ENCODE results near the gene RPL3. TPM values are rescaled to one million over a fixed set of nuclear protein-coding genes. Genes with fewer than 3 reads are reported as not detected.

RPL3 gene
- total and polyA plus RNA-seq, 2 of the 4 experiments (the other 2 are of a cell fraction), result 2,871 to 3,312 TPM

DNA sequence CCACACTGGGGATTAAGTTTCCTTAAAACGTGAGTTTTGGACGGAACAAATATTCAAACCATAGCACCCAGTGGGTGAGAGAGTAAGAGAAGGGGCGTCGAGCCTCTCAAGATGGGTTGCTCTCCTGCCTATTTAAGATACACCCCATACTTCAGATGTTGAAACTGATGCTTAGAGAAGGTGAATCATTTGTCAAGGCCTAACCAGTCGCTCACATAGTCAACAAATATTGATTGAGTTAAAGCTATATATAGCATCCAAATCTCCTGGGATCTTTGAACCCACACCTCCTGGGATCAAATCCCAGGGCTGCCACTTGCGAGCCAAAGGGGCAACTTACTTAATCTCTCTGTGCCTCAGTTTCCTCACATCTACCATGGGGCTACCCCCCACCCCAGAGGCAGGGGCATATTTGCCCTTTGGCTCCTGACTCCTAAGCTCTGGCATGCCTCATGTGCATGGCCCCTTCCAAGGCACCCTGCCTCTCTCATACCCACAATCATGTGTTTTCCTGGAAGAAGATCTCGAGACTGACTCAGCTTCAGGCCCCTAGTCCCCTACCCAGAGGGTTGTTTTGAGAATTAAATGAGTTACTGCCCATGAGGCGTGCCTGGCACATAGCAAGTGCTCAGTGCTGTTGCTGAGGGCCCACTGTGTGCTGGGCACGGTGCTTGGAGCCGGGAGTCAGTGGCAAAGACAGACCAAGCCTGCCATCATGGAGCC, 55.6 kb downstream of the RPL3 start:
- H3K14ac ChIP-seq (replicated peaks; ENCODE audit: low read depth, low read length), result no peak overlapping the region

More for the DNA sequence above, 55.6 kb downstream of the RPL3 start:
- Histone ChIP-seq H3K4me2 (ENCODE audit: low read depth, low read length) (no peak overlapping the region), H3K27ac (ENCODE audit: insufficient read depth, low read length) (no peak overlapping the region), H3K36me3 (ENCODE audit: control insufficient read depth, insufficient read depth, low read length) (no peaks in the 10 kb centered on the region), H4K91ac (ENCODE audit: insufficient read depth, low read depth, low read length) (no peak overlapping the region), H4K20me1 (ENCODE audit: insufficient read depth, low read length) (no peaks in the 10 kb centered on the region), H3K4ac (ENCODE audit: low read depth, low read length) (no peak overlapping the region), H2AFZ (replicated peaks; ENCODE audit: low read length, poor library complexity) (no peak overlapping the region), H3K18ac (ENCODE audit: low read depth, low read length) (no peak overlapping the region), H3K9me1 (ENCODE audit: insufficient read depth, low read length) (peaks cover 14% of the 10 kb centered on the region), H3K4me1 (ENCODE audit: control insufficient read depth, insufficient read depth, low read length) (no peaks in the 10 kb centered on the region), H2BK120ac (ENCODE audit: low read depth, low read length) (no peak overlapping the region), H4K8ac (ENCODE audit: low read depth in 2 of 2, low read length in 2 of 2) (no peak overlapping the region), H3K27me3 (ENCODE audit: control insufficient read depth, insufficient read depth, low read length) (no peaks in the 10 kb centered on the region), H2BK5ac (ENCODE audit: low read depth, low read length, poor library complexity, severe bottlenecking) (no peak overlapping the region), H3K23ac (ENCODE audit: low read depth, low read length) (no peak overlapping the region), H3K4me3 (ENCODE audit: insufficient read depth, low read depth, low read length) (no peak overlapping the region), H3K9me3 (ENCODE audit: control insufficient read depth, insufficient read depth, low read length) (peaks cover 13% of the 10 kb centered on the region), H2BK20ac (ENCODE audit: low read depth, low read length) (0 out of 2 replicates have a peak overlapping the region, but pooled peaks have one; percentile 1), H3K79me1 (ENCODE audit: low read depth in 1 of 2, low read length in 2 of 2) (no peaks in the 10 kb centered on the region), H4K5ac (ENCODE audit: low read depth, low read length) (no peak overlapping the region), H3K9ac (ENCODE audit: low read depth, low read length) (no peak overlapping the region), H2AK9ac (replicated peaks; ENCODE audit: low read depth, low read length, poor library complexity) (no peak overlapping the region), H2BK15ac (ENCODE audit: low read depth, low read length) (no peak overlapping the region), H3K56ac (ENCODE audit: extremely low read depth, insufficient read depth, low read length) (no peak overlapping the region), H2AK5ac (ENCODE audit: low read depth, low read length) (peak overlapping the region; percentile 8; the same call in 1 of the 2 replicates)
- ChIA-PET CTCF (no interaction called here), POLR2A (ENCODE audit: unreplicated experiment) (no interaction called here)
- ATAC-seq (ENCODE audit: low read depth) (no peak), DNase-seq (no peak)
- TF ChIP-seq RFX5 (IDR thresholded peaks at IDR 0.05; ENCODE audit: low read depth, low read length) (no peak), CTCF (conservative IDR thresholded peaks at IDR 0.05; ENCODE audit: low read depth, low read length) (no peak), RAD21 (IDR thresholded peaks at IDR 0.05; ENCODE audit: low read length) (no peak), CEBPB (IDR thresholded peaks at IDR 0.05; ENCODE audit: low read depth, low read length) (no peak), BHLHE40 (IDR thresholded peaks at IDR 0.05; ENCODE audit: low read depth, low read length) (no peak), MXI1 (IDR thresholded peaks at IDR 0.05; ENCODE audit: borderline replicate concordance, low read depth, low read length) (no peak), POLR2A (IDR thresholded peaks at IDR 0.05; ENCODE audit: low read depth, low read length) (no peak), RCOR1 (IDR thresholded peaks at IDR 0.05; ENCODE audit: insufficient replicate concordance, low read length) (no peak), SMC3 (IDR thresholded peaks at IDR 0.05; ENCODE audit: low read depth, low read length) (no peak), USF2 (IDR thresholded peaks at IDR 0.05; ENCODE audit: low read depth, low read length) (no peak), MAZ (IDR thresholded peaks at IDR 0.05; ENCODE audit: borderline replicate concordance, low read depth, low read length) (no peak)
- TF ChIP-seq, protein P1, sequence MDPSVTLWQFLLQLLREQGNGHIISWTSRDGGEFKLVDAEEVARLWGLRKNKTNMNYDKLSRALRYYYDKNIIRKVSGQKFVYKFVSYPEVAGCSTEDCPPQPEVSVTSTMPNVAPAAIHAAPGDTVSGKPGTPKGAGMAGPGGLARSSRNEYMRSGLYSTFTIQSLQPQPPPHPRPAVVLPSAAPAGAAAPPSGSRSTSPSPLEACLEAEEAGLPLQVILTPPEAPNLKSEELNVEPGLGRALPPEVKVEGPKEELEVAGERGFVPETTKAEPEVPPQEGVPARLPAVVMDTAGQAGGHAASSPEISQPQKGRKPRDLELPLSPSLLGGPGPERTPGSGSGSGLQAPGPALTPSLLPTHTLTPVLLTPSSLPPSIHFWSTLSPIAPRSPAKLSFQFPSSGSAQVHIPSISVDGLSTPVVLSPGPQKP (IDR thresholded peaks at IDR 0.05; ENCODE audit: borderline replicate concordance, low read depth, low read length), result no peak
- 87% methylated on average over 4 of the region's 10 CpGs; no CpG with 5 or more reads in 1 of the 2 experiments for WGBS, 2 experiments (ENCODE audit: extremely low coverage in 2 of 2, insufficient read length in 1 of 2)
- dilution Hi-C loops (cut with HindIII; ENCODE audit: low sequenced_read_pairs, unreplicated experiment) (no loop called here), in situ Hi-C loops (cut with MboI; ENCODE audit: low sequenced_read_pairs) (no loop called here), intact Hi-C loops (cut with micrococcal nuclease) (no loop called here)
- BruUV-seq (replicated peaks), result no TSS peak

Data from IMR-90 (cell line).